GM21526 (cell line): ENCODE results near the gene ARHGAP24.
"Not testable (repeated sequence)": the region's sequence is repeated elsewhere in the genome, so short reads cannot be mapped to it uniquely, and the experiment has no call there.

ENCODE experiments used
- ATAC-seq: cut with Tn5 transposase; IDR thresholded peaks from one replicate; pipeline ENCODE4 v1.9.1; 2021; ENCODE audit warnings: moderate library complexity; ENCODE audit not compliant: unreplicated experiment, low FRiP score

The ARHGAP24 gene

GRCh38 chr4:85884251-85884650, 409.3 kb downstream of the ARHGAP24 start:
- ATAC-seq, result no peak

- no peak for ATAC-seq
Observed at GRCh38 chr4:85886665-85887064, 411.7 kb downstream of the ARHGAP24 start.

- ATAC-seq, result no peak
Observed at GRCh38 chr4:85889314-85889713, 414.4 kb downstream of the ARHGAP24 start.

GRCh38 chr4:85895755-85896154, 420.8 kb downstream of the ARHGAP24 start:
- ATAC-seq, result no peak

- ATAC-seq, result no peak
Observed at GRCh38 chr4:85898231-85898630, 423.3 kb downstream of the ARHGAP24 start.

- ATAC-seq, result no peak
Observed at GRCh38 chr4:85901500-85901899, 426.6 kb downstream of the ARHGAP24 start.

- ATAC-seq, result not testable (repeated sequence)
Observed at GRCh38 chr4:85902647-85903046, 427.7 kb downstream of the ARHGAP24 start.

GRCh38 chr4:85905761-85906160, 430.8 kb downstream of the ARHGAP24 start:
- no peak for ATAC-seq

- ATAC-seq, result no peak
Observed at GRCh38 chr4:85907001-85907400, 432.1 kb downstream of the ARHGAP24 start.

- ATAC-seq, result no peak
Observed at GRCh38 chr4:85909851-85910250, 434.9 kb downstream of the ARHGAP24 start.

GRCh38 chr4:85910985-85911384, 436.0 kb downstream of the ARHGAP24 start:
- no peak for ATAC-seq

- ATAC-seq, result no peak
Observed at GRCh38 chr4:85913931-85914694, 439.2 kb downstream of the ARHGAP24 start.

GRCh38 chr4:85915570-85915969, 440.6 kb downstream of the ARHGAP24 start:
- ATAC-seq, result not testable (repeated sequence)

GRCh38 chr4:85919200-85919887, 444.4 kb downstream of the ARHGAP24 start:
- no peak for ATAC-seq

- ATAC-seq, result no peak
Observed at GRCh38 chr4:85925071-85925470, 450.1 kb downstream of the ARHGAP24 start.

GRCh38 chr4:85928775-85929591, 454.0 kb downstream of the ARHGAP24 start:
- ATAC-seq, result no peak

GRCh38 chr4:85929961-85930665, 455.2 kb downstream of the ARHGAP24 start:
- no peak for ATAC-seq

GRCh38 chr4:85932500-85933290, 457.7 kb downstream of the ARHGAP24 start:
- ATAC-seq, result no peak

- ATAC-seq, result no peak
Observed at GRCh38 chr4:85933291-85933640, 458.3 kb downstream of the ARHGAP24 start.

- no peak for ATAC-seq
Observed at GRCh38 chr4:85937507-85937906, 462.6 kb downstream of the ARHGAP24 start.
